GM10266 (cell line): ENCODE results near the gene ACAD10.

Experiments used
- DNase-seq: peaks from one replicate; pipeline ENCODE4 v3.0.0; 2012; ENCODE audit errors: extremely low spot score
- TF ChIP-seq, protein P1 (sequence below): IDR thresholded peaks from 2 replicates; pipeline ENCODE4 v1.5.1; 2012; ENCODE audit warnings: mild to moderate bottlenecking, low read depth; ENCODE audit not compliant: control insufficient read depth, insufficient read depth; ENCODE audit errors: missing control alignments

Gene ACAD10

DNA sequence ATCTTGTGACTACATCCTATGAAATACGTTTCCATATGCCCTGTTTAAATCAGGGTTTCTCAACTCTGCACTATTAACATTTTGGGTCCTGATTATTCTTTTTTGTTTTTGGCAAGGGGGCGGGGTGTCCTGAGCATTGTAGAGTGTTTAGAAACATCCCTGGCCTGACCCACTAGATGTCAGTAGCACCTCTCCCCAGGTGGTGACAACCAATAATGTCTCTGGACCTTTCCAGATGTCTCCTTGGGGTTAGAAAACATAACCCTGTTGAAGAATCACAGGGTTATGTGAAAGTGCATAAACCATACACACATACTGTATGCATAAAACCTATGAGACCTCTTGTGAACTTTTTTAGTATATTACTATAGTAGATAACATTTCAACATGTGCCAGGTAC is 1.4 kb downstream of the ACAD10 start:
- peak; percentile 43 for DNase-seq
- TF ChIP-seq, protein P1, sequence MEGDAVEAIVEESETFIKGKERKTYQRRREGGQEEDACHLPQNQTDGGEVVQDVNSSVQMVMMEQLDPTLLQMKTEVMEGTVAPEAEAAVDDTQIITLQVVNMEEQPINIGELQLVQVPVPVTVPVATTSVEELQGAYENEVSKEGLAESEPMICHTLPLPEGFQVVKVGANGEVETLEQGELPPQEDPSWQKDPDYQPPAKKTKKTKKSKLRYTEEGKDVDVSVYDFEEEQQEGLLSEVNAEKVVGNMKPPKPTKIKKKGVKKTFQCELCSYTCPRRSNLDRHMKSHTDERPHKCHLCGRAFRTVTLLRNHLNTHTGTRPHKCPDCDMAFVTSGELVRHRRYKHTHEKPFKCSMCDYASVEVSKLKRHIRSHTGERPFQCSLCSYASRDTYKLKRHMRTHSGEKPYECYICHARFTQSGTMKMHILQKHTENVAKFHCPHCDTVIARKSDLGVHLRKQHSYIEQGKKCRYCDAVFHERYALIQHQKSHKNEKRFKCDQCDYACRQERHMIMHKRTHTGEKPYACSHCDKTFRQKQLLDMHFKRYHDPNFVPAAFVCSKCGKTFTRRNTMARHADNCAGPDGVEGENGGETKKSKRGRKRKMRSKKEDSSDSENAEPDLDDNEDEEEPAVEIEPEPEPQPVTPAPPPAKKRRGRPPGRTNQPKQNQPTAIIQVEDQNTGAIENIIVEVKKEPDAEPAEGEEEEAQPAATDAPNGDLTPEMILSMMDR: peak; percentile 27

DNA sequence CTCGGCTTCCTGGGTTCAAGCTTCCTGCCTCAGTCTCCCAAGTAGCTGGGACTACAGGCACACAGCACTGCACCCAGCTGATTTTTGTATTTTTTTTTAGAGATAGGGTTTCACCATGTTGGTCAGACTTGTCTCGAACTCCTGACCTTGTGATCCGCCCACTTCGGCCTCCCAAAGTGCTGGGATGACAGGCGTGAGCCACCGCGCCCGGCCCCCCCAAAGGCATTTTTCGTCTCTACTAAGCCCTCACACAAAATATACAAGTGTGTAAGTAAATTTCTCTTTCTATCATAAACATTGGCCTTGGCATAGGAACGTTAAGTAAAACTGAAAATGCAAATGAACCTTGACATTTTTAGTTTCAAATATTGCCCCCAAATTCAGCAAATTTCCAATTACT is 2.1 kb downstream of the ACAD10 start:
- TF ChIP-seq, protein P1: no peak
- no peak for DNase-seq

DNA sequence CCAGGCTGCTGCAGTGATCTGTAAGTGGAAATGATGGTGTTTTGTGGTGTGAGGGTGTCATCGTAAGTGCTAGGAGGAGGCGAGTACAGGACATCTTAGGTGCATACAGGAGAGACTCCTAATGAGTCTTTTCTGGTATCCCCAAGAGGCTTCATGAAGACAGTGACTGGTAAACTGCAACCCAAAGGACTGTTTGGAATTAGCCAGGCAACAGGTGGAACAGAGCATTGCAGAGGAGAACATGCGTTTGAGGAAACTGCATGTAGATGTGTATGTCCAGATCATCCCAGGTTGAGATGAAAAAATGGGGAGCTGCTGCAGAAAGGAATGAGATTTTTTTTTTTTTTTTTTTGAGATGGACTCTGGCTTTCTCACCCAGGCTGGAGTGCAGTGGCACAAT is 5.4 kb downstream of the ACAD10 start:
- DNase-seq: no peak
- TF ChIP-seq, protein P1: no peak

DNA sequence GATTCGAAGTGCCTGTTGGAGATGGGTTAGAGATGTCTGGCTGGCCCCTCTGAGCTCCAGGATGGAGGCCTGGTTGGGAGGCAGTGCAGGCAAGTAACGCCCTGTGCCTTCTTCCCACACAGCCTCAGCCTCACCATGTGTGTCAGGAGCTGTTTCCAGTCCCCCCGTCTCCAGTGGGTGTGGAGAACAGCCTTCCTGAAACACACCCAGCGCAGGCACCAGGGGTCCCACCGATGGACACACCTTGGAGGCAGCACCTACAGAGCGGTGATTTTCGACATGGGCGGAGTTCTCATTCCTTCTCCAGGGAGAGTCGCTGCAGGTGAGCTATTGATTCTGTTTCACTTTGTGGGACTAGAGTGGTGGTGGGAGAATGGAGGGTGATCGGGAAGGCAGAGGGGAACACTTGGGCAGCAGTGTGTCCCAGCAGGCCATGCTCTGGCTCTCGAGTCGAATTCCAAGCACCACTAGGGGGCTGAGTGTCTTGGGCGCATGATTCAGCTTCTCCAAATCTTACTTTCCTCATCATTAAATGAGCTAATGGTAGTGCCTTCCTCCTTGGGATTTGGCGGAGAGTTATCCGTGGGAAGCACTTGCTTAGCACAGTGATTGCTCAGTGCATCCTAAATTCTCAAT is 6.8 kb downstream of the ACAD10 start:
- TF ChIP-seq, protein P1: no peak
- DNase-seq: no peak

DNA sequence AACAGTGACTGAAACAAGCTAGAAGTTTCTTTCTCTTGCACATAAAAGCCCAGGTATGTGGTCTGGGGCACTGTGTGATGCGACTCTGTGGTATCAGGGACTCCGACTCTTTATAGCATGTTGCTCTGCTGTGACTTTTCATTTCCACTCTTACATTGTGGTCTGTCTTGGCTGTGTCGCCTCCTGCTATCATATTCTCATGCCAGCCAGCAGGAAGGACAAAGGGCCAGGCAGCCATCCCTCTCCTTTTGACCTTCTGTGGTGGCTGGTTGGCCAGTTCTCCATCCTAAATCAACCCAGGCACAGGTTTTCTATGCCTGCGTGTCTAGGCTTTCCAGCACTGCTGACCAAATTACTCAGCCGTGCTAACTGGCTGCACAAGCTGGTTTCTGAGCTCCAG is 8.0 kb downstream of the ACAD10 start:
- DNase-seq: no peak
- TF ChIP-seq, protein P1: no peak

DNA sequence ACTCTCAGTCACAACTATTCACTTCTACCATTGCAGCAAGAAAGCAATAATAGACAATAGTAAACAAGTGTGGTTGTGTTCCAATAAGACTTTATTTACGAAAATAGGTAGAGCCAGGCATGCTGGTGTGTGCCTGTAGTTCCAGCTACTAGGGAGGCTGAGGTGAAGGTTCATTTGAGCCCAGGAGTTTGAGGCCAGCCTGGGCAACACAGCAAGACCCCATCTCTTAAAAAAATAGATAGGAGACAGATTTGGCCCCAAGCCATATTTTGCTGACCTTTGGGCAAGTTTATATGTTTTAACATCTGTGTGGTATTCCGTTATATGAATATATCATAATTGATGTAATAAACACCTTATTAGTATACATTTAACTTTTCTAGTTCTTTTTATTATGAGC is 14.1 kb downstream of the ACAD10 start:
- no peak for DNase-seq
- TF ChIP-seq, protein P1: no peak

DNA sequence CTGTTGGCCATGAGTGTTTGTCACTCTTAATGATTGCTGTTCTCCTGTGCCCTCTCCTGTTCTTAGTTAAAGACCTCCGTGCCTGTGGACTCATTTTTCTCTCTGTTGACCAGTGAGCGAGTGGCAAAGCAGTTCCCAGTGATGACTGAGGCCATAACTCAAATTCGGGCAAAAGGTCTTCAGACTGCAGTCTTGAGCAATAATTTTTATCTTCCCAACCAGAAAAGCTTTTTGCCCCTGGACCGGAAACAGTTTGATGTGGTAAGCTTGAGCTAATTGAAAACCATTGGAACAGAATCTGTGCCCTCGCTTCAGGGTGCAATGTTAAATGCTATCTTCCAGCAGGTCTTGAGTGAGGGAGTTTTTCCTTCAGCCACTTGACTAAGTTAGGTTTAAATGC is 19.8 kb downstream of the ACAD10 start:
- TF ChIP-seq, protein P1: no peak

More for the DNA sequence above, 19.8 kb downstream of the ACAD10 start:
- DNase-seq: no peak
